ENCODE results near the gene TMUB1. TPM values are rescaled to one million over a fixed set of nuclear protein-coding genes. Genes with fewer than 3 reads are reported as not detected.
A peak's percentile ranks its signal among the peaks of the same experiment; 100 is the strongest.

The TMUB1 gene
- total RNA-seq, 1 donor from 2014 or later = 60.8 TPM

DNA sequence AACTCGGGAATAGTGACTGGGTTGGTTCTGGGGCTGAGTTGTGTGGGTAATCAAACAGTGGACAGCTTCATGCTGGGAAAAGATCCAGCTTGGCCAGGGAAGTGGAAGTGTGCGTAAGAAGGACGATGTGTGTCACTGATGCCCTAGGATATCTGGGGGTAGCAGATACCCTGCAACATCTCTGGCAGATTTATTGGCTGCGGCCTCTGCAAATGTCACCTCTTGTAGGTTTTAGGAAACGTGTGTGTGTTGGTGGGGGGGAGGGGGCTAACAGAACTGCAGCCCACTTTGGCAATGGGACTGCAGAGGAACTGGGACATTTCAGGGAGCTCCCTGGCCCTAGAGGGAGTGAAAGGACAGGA is 2.0 kb upstream of the TMUB1 start:
- intact Hi-C loops (cut with micrococcal nuclease) = loop anchor here (5.0 to 10.0 kb wide), 2 partner anchors 139 to 418 kb away; partner anchors contain the start of gene ABCF2
- H3K4me3 Mint-ChIP-seq (ENCODE audit: low read depth) = peak overlapping the region; percentile 86
- peaks cover 9% of the 10 kb centered on the region for H3K36me3 Mint-ChIP-seq (ENCODE audit: low read depth)
- H3K27me3 Mint-ChIP-seq (ENCODE audit: low read depth) = peaks cover 8% of the 10 kb centered on the region
- H3K27ac Mint-ChIP-seq = peak overlapping the region; percentile 78
- no peaks in the 10 kb centered on the region for H3K9me3 Mint-ChIP-seq
- H3K4me1 Mint-ChIP-seq (ENCODE audit: low read depth) = peaks cover 24% of the 10 kb centered on the region
- DNase-seq (ENCODE audit: low spot score) = no peak

DNA sequence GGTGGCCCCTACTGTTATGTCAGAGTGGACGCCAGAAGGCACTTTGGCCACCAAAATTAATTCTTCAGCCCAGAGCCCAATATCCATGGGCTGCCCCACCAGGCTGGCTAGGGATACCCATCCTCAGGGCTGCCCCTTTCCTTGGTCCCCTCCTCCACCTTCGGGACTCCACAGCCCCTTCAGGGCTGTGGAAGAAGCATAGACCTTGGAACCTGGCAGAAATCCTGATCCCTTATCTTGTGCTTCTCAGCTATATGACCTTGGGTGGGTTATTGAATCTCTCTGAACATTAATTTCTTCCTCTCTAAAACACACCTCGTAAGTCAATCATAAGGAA is 499 bp upstream of the TMUB1 start:
- Mint-ChIP-seq H3K27ac (peak overlapping the region; percentile 6), H3K4me3 (ENCODE audit: low read depth) (peak overlapping the region; percentile 70), H3K27me3 (ENCODE audit: low read depth) (peaks cover 6% of the 10 kb centered on the region), H3K4me1 (ENCODE audit: low read depth) (peaks cover 26% of the 10 kb centered on the region), H3K9me3 (no peaks in the 10 kb centered on the region), H3K36me3 (ENCODE audit: low read depth) (peaks cover 15% of the 10 kb centered on the region)
- intact Hi-C loops (cut with micrococcal nuclease) = loop anchor here (1.0 to 10.0 kb wide), 2 partner anchors 55 to 141 kb away; partner anchors contain the start of genes ABCB8 and ABCF2
- DNase-seq (ENCODE audit: low spot score) = no peak

GRCh38 chr7:151082141-151083070 is 887 bp downstream of the TMUB1 start:
- peaks cover 21% of the 10 kb centered on the region for H3K36me3 Mint-ChIP-seq (ENCODE audit: low read depth)
- H3K27me3 Mint-ChIP-seq (ENCODE audit: low read depth) = peaks cover 6% of the 10 kb centered on the region
- H3K4me3 Mint-ChIP-seq (ENCODE audit: low read depth) = peak overlapping the region; percentile 94
- peak overlapping the region; percentile 86 for H3K27ac Mint-ChIP-seq
- no peaks in the 10 kb centered on the region for H3K9me3 Mint-ChIP-seq
- no peak for DNase-seq (ENCODE audit: low spot score)
- intact Hi-C loops (cut with micrococcal nuclease) = loop anchor here (1.0 to 10.0 kb wide), 2 partner anchors 54 to 142 kb away; partner anchors contain the start of genes ABCB8 and ABCF2
- H3K4me1 Mint-ChIP-seq (ENCODE audit: low read depth) = peaks cover 22% of the 10 kb centered on the region

DNA sequence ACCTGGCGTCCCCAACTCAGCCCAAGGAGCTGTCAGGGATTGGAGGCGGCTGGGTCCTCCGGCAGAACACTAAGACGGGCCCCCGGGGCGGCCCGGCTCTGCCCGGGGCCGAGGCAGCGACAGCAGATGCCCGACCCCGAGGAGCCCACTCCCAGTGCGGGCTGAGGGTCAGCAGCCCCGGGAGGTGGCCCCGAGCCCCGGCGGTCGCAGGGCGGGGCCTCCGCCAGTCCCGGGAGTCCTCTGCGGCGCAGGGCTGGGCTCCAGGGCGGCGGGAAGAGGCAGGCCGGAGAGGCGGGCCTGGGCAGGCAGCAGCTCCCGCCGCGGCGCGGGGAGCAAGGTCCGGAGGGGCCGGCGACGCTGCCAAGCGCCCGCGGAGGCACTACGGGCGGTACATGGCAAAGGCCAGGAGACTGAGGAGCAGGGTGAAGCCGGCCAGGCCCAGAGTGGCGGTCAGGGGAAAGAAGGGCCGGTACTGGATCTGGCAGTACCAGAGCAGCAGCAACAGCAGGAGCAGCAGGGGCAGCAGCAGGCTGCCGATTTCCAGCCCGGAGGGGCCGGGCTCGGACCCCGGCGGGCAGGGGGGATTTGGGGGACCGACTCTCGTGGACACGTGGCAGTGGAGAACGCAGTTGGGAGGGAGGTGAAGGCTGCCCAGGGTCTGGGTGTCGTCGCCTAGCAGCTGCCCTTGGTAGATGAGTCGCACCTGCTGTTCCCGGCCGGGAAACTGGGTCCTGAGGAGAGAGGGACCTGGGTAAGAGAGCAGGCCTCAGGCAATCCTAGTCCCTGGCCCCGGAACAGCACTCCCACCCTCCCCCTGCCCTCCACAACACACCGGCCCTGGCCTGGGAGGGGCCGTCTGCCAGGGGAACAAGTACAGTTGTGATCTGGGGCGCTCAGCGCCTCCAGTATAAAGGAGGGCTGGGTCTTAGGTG is 1.9 kb downstream of the TMUB1 start:
- Mint-ChIP-seq H3K27ac (no peak overlapping the region), H3K36me3 (ENCODE audit: low read depth) (peaks cover 22% of the 10 kb centered on the region), H3K4me3 (ENCODE audit: low read depth) (peak overlapping the region; percentile 94), H3K9me3 (no peaks in the 10 kb centered on the region), H3K4me1 (ENCODE audit: low read depth) (peaks cover 22% of the 10 kb centered on the region), H3K27me3 (ENCODE audit: low read depth) (peaks cover 6% of the 10 kb centered on the region)
- intact Hi-C loops (cut with micrococcal nuclease) = loop anchor here (10.0 kb wide), 1 partner anchor 143 kb away; the partner anchor contains the start of gene ABCF2
- no peak for DNase-seq (ENCODE audit: low spot score)

DNA sequence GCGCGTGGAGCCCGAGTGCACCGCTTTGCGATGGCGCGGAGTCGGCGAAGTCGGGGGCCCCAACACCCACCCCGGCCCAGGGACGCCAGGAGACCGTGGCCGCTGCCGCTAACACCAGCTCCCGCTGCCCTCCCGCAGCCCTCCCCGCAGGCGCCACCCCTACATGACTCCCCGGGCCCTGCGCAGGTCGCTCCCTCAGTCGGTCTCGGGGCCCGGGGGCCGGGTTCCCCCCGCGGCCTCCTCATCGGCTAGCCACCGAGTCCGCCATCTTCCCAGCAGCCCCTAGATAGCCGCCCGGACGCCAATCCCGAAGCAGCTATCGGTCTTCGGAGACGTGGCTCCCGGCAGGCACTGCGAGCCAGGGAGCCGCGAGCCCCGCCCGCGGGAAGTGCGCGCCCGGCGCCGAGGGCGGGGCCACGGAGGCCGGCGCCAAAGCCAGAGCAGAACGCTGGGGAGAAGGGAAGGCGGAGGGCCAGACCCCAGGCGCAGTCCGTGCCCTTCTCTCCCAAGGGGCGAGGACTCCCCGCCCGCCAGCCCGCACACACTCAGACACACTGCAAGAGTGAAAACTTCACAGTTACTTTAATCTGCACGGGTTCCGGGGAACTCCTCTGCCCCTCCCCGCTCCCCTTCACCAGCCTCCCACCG is 2.6 kb downstream of the TMUB1 start, which contains the start of gene FASTK:
FASTK (minus strand) TSS at position 288 of the 648 bp plus-strand sequence; CDS start at position 245, 43 bp downstream.
- intact Hi-C loops (cut with micrococcal nuclease) = loop anchor here (1.0 to 10.0 kb wide), 2 partner anchors 22 to 144 kb away; partner anchors contain the start of gene ABCF2
- Mint-ChIP-seq H3K4me1 (ENCODE audit: low read depth) (peaks cover 22% of the 10 kb centered on the region), H3K36me3 (ENCODE audit: low read depth) (peaks cover 30% of the 10 kb centered on the region), H3K4me3 (ENCODE audit: low read depth) (peak within 1 kb of the TSS; percentile 94), H3K27ac (peak within 1 kb of the TSS; percentile 75), H3K9me3 (no peaks in the 10 kb centered on the region), H3K27me3 (ENCODE audit: low read depth) (peaks cover 6% of the 10 kb centered on the region)
- peak; percentile 86 for DNase-seq (ENCODE audit: low spot score)

DNA sequence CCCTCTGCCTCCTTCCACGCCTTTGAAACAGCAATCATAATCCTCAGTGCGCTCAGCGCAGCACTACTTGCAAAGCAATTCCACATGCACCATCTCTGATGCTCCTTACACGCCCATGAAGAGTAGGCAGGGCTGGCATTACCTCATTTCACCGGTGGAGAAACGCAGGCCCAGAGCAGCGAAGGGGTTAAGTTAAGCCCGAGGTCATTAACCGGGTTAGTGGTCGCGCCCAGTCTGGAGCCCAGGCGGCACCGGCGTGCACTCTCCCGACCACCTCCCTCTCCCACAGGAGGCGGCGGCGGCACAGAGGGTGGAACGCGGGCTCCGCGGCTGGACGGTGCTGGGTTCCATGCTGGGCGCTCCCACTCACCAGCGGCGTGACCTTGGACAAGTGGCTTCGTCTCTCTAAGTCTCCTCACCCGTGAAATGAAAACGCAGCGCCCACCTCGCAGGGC is 3.2 kb downstream of the TMUB1 start:
- H3K9me3 Mint-ChIP-seq = no peaks in the 10 kb centered on the region
- peaks cover 33% of the 10 kb centered on the region for H3K36me3 Mint-ChIP-seq (ENCODE audit: low read depth)
- intact Hi-C loops (cut with micrococcal nuclease) = loop anchor here (1.0 to 10.0 kb wide), 2 partner anchors 22 to 145 kb away; partner anchors contain the start of gene ABCF2
- H3K4me3 Mint-ChIP-seq (ENCODE audit: low read depth) = peak overlapping the region; percentile 82
- H3K4me1 Mint-ChIP-seq (ENCODE audit: low read depth) = peaks cover 20% of the 10 kb centered on the region
- peaks cover 4% of the 10 kb centered on the region for H3K27me3 Mint-ChIP-seq (ENCODE audit: low read depth)
- H3K27ac Mint-ChIP-seq = peak overlapping the region; percentile 75
- DNase-seq (ENCODE audit: low spot score) = no peak

DNA sequence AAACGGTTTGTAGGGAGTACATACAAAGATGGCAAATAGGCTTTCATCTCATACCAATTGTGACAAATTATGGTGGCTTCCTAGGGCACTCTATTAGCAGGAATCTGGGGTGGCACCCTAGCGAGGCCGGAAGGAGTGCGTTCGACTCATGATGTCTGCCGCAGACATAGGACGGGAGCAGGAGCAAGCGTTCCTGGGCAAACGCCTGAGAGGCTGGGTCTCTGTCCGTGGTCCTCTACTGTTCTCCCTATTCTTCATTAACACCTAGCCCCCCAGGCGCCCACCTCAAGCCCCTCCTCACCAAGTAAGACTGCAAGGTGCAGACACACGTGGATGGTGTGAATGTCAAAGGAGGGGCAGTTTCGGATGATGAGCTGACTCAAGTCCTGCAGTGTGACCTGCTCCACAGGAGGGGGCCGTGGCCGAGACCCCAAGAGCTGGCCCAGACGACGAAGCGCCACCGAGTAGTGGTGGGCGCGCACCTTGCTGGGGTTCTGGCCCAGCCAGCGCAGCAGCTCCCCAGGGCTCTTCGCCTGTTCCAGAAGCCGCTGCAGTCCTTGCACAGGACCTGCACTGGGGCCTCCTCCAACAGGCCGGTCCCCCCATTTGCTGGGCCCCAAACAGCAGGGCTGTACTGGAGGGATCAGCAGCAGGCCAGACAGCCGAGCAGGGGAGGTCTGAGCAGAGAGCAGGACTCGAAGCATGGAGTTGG is 3.9 kb downstream of the TMUB1 start:
- DNase-seq (ENCODE audit: low spot score) = no peak
- Mint-ChIP-seq H3K9me3 (no peaks in the 10 kb centered on the region), H3K4me3 (ENCODE audit: low read depth) (peak overlapping the region; percentile 82), H3K4me1 (ENCODE audit: low read depth) (peaks cover 15% of the 10 kb centered on the region), H3K27ac (no peak overlapping the region), H3K36me3 (ENCODE audit: low read depth) (peaks cover 36% of the 10 kb centered on the region), H3K27me3 (ENCODE audit: low read depth) (no peaks in the 10 kb centered on the region)
- intact Hi-C loops (cut with micrococcal nuclease) = no loop called here

DNA sequence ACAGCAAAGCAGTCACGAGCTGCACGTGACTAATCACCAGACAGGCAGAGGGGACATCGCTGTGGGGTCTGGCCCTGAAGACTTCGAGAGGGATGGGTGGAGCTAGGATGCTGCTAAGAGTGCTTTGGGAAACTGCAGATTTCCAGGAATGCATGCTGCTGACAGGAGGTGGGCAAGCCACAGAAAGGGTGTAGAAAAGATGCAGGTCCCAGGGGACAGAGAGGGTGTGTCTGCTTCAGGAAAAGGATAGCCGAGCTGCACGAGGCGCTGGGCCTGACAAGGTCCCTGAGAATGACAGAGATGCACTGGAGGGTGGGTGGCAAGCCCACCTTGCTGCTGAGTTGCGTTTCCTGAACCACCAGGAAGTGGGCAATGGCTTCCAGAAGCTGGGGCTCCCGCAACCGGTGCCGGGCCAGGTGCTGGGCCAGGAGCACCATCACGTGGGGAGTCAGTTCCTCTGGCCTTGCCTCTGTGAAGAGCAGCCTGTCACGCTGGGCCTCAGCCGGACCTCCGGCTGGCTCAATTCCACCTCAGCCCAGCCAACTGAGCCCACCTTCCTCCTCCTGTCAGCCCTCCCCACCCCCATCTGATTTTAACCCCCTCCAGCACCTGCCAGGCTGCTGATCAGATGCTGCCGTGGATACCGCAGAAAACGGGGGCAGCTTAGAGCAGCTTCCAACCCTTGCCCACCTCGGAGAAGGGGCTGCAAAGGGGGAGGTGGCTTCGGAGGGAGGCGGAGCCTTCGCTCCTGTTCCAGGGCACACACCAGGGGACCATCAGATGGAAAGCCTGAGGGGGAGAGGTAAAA is 4.9 kb downstream of the TMUB1 start:
- no peaks in the 10 kb centered on the region for H3K9me3 Mint-ChIP-seq
- peaks cover 13% of the 10 kb centered on the region for H3K4me1 Mint-ChIP-seq (ENCODE audit: low read depth)
- H3K36me3 Mint-ChIP-seq (ENCODE audit: low read depth) = peaks cover 42% of the 10 kb centered on the region
- peak overlapping the region; percentile 24 for H3K27ac Mint-ChIP-seq
- peak overlapping the region; percentile 77 for H3K4me3 Mint-ChIP-seq (ENCODE audit: low read depth)
- no peaks in the 10 kb centered on the region for H3K27me3 Mint-ChIP-seq (ENCODE audit: low read depth)
- intact Hi-C loops (cut with micrococcal nuclease) = no loop called here
- DNase-seq (ENCODE audit: low spot score) = no peak

- H3K27me3 Mint-ChIP-seq (ENCODE audit: low read depth) = no peaks in the 10 kb centered on the region
- peaks cover 12% of the 10 kb centered on the region for H3K4me1 Mint-ChIP-seq (ENCODE audit: low read depth)
- intact Hi-C loops (cut with micrococcal nuclease) = no loop called here
- H3K4me3 Mint-ChIP-seq (ENCODE audit: low read depth) = peak overlapping the region; percentile 49
- H3K27ac Mint-ChIP-seq = peak overlapping the region; percentile 24
- peaks cover 40% of the 10 kb centered on the region for H3K36me3 Mint-ChIP-seq (ENCODE audit: low read depth)
- no peak for DNase-seq (ENCODE audit: low spot score)
- no peaks in the 10 kb centered on the region for H3K9me3 Mint-ChIP-seq
Measured at GRCh38 chr7:151077705-151078232, 5.5 kb downstream of the TMUB1 start.

GRCh38 chr7:151076863-151077704 is 6.2 kb downstream of the TMUB1 start:
- no peak for DNase-seq (ENCODE audit: low spot score)
- H3K4me1 Mint-ChIP-seq (ENCODE audit: low read depth) = peaks cover 10% of the 10 kb centered on the region
- no peak overlapping the region for H3K27ac Mint-ChIP-seq
- no peaks in the 10 kb centered on the region for H3K27me3 Mint-ChIP-seq (ENCODE audit: low read depth)
- no peaks in the 10 kb centered on the region for H3K9me3 Mint-ChIP-seq
- H3K4me3 Mint-ChIP-seq (ENCODE audit: low read depth) = no peak overlapping the region
- peaks cover 40% of the 10 kb centered on the region for H3K36me3 Mint-ChIP-seq (ENCODE audit: low read depth)
- intact Hi-C loops (cut with micrococcal nuclease) = no loop called here

Measured in activated T-helper 2 cell treated with anti-CD3 and anti-CD28 coated beads, Interferon-gamma antibody, Interleukin-2, Interleukin-4, amounts not matched to agents 10 μg/mL and 5 μg/mL and 100 μg/mL, durations not matched to agents 14 hours and 24 hours and 36 hours (primary cell).